OCI-LY1 (cell line): ENCODE measurements around the gene FNDC11.

Experiments used
- H2AFZ ChIP-seq: fragments of 200-600 bp; sonication (generic), shearing (Covaris generic); 2 replicates; pipeline ENCODE4 v1.6.0; 2014; ENCODE audit warnings: antibody characterized with exemption, mild to moderate bottlenecking, low read length
- H3F3A ChIP-seq: fragments of 200-600 bp; sonication (generic), shearing (Covaris generic); 2 replicates; pipeline ENCODE4 v1.6.0; 2014; ENCODE audit warnings: mild to moderate bottlenecking, antibody characterized with exemption, low read length, moderate library complexity; ENCODE audit not compliant: insufficient read depth
- H3K27ac ChIP-seq: fragments of 200-600 bp; sonication (generic); 2 replicates; pipeline ENCODE4 v1.5.1; 2014; ENCODE audit warnings: low read length, mixed run types, mild to moderate bottlenecking, low read depth; ENCODE audit not compliant: poor library complexity, severe bottlenecking
- H3K27me3 ChIP-seq: fragments of 200-600 bp; sonication (generic); 2 replicates; pipeline ENCODE4 v1.6.0; 2014; ENCODE audit warnings: antibody characterized with exemption, mild to moderate bottlenecking, low read length, moderate library complexity; ENCODE audit not compliant: insufficient read depth
- H3K36me3 ChIP-seq: fragments of 200-600 bp; sonication (generic); 2 replicates; pipeline ENCODE4 v1.6.1; 2014; ENCODE audit warnings: mild to moderate bottlenecking, antibody characterized with exemption, low read length, moderate library complexity, mixed read lengths; ENCODE audit not compliant: insufficient read depth
- H3K4me1 ChIP-seq: fragments of 200-600 bp; sonication (generic); 2 replicates; pipeline ENCODE4 v1.5.1; 2014; ENCODE audit warnings: mild to moderate bottlenecking, low read length, moderate library complexity; ENCODE audit not compliant: insufficient read depth, severe bottlenecking
- H3K4me2 ChIP-seq: fragments of 200-600 bp; sonication (generic), shearing (Covaris generic); 2 replicates; pipeline ENCODE4 v1.6.1; 2014; ENCODE audit warnings: low read length
- H3K4me3 ChIP-seq: fragments of 200-600 bp; sonication (generic); 2 replicates; pipeline ENCODE4 v1.5.1; 2014; ENCODE audit warnings: low read length, low read depth, mild to moderate bottlenecking, mixed read lengths; ENCODE audit not compliant: poor library complexity, severe bottlenecking
- H3K79me2 ChIP-seq: fragments of 200-600 bp; shearing (Covaris generic); 2 replicates; pipeline ENCODE4 v1.6.1; 2016; ENCODE audit warnings: mixed run types, low read length, mixed read lengths; ENCODE audit not compliant: insufficient read depth
- H3K9ac ChIP-seq: fragments of 200-600 bp; sonication (generic), shearing (Covaris generic); 2 replicates; pipeline ENCODE4 v1.6.1; 2014; ENCODE audit warnings: mild to moderate bottlenecking, low read length, mixed read lengths
- H3K9me2 ChIP-seq: fragments of 200-600 bp; sonication (generic), shearing (Covaris generic); 2 replicates; pipeline ENCODE4 v1.6.1; 2014; ENCODE audit warnings: low read depth, mild to moderate bottlenecking, low read length, mixed read lengths
- H3K9me3 ChIP-seq: fragments of 200-600 bp; shearing (Covaris generic); 2 replicates; pipeline ENCODE4 v1.6.1; 2014; ENCODE audit warnings: low read length, mixed read lengths
- H4K20me1 ChIP-seq: fragments of 200-600 bp; sonication (generic), shearing (Covaris generic); 2 replicates; pipeline ENCODE4 v1.6.0; 2016; ENCODE audit warnings: mild to moderate bottlenecking, low read length; ENCODE audit not compliant: insufficient read depth
- EZH2 ChIP-seq: fragments of 200-600 bp; sonication (generic), shearing (Covaris generic); IDR thresholded peaks from 2 replicates; pipeline ENCODE4 v1.8.0; 2017; ENCODE audit warnings: borderline replicate concordance, mixed run types, mild to moderate bottlenecking, antibody characterized with exemption, low read length, moderate library complexity, mixed read lengths
- TF ChIP-seq, protein P1 (sequence below): fragments of 200-600 bp; sonication (generic), shearing (Covaris generic); IDR thresholded peaks from 2 replicates; pipeline ENCODE4 v1.5.1; 2017; ENCODE audit warnings: mild to moderate bottlenecking, antibody characterized with exemption, low read length, moderate library complexity, mixed read lengths

The FNDC11 gene

DNA sequence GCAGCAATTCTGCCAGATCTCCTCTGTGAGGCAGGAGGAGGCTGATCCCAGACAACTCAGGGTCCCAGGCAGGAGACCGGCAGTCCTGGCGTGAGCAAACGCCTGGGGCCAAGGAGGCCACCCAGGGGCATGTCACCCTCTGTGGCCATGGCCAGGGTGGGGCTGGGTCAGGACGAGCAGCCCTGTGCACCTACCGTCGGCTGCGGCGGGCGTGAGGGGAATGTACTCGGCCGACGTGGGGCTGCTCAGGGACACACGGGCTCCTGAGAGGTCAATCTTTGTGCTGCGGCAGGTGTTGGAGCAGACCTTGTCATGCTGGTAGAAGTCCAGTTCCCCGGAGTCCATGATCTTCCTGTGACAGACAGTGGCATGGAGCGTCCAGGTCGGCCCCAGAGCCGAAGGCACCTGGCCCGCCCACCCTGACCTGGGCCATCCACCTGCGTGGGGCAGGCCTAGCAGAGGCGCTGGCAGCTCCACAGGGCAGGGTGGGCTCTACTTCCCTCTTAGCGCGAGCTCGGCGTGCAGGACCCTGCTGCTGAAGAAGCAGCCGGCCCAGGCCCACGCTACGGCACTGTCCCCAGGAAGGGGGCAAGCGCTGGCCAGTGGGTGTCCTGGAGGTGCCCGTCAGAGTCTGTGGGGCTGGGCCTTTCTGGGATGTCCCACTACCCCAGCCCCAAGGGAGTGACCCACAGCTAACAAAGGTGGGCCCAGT, 41.6 kb downstream of the FNDC11 start:
- H3F3A ChIP-seq, result no peaks in the 10 kb centered on the region
- TF ChIP-seq, protein P1, sequence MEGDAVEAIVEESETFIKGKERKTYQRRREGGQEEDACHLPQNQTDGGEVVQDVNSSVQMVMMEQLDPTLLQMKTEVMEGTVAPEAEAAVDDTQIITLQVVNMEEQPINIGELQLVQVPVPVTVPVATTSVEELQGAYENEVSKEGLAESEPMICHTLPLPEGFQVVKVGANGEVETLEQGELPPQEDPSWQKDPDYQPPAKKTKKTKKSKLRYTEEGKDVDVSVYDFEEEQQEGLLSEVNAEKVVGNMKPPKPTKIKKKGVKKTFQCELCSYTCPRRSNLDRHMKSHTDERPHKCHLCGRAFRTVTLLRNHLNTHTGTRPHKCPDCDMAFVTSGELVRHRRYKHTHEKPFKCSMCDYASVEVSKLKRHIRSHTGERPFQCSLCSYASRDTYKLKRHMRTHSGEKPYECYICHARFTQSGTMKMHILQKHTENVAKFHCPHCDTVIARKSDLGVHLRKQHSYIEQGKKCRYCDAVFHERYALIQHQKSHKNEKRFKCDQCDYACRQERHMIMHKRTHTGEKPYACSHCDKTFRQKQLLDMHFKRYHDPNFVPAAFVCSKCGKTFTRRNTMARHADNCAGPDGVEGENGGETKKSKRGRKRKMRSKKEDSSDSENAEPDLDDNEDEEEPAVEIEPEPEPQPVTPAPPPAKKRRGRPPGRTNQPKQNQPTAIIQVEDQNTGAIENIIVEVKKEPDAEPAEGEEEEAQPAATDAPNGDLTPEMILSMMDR, result no peak
- TF ChIP-seq EZH2, result no peak
- no peak overlapping the region for H3K4me3 ChIP-seq
- H3K79me2 ChIP-seq, result no peaks in the 10 kb centered on the region
- H3K4me2 ChIP-seq, result no peak overlapping the region
- no peaks in the 10 kb centered on the region for H3K9me2 ChIP-seq
- H3K27me3 ChIP-seq, result no peaks in the 10 kb centered on the region
- H3K36me3 ChIP-seq, result peaks cover 65% of the 10 kb centered on the region
- H3K4me1 ChIP-seq, result no peaks in the 10 kb centered on the region
- no peak overlapping the region for H3K27ac ChIP-seq
- no peaks in the 10 kb centered on the region for H3K9me3 ChIP-seq
- H3K9ac ChIP-seq, result no peak overlapping the region
- H2AFZ ChIP-seq, result no peak overlapping the region
- no peaks in the 10 kb centered on the region for H4K20me1 ChIP-seq

DNA sequence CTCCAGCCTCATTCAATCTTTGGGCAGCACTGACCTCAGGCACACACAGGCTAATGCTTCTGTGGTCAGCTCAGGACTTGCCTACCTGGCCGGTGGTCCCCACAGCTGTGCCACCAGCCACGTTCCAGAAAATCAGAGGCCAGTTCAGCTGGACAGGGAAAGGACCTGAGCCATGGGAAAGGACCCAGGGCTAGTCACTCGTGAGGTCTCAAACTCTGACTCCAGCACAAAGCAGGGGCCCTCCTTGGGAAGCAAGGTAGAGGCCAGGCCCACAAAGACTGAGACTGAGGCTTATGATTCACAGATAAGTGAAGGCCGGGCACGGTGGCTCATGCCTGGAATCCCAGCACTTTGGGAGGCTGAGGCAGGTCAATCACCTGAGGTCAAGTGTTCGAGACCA, 42.5 kb downstream of the FNDC11 start:
- Histone ChIP-seq H3K4me1 (no peaks in the 10 kb centered on the region), H2AFZ (no peak overlapping the region), H3K27me3 (no peaks in the 10 kb centered on the region), H3K36me3 (peaks cover 64% of the 10 kb centered on the region), H3K27ac (no peak overlapping the region), H3K4me2 (no peak overlapping the region), H3K79me2 (no peaks in the 10 kb centered on the region), H4K20me1 (no peaks in the 10 kb centered on the region), H3K4me3 (no peak overlapping the region), H3F3A (no peaks in the 10 kb centered on the region), H3K9me2 (no peaks in the 10 kb centered on the region), H3K9ac (no peak overlapping the region), H3K9me3 (no peaks in the 10 kb centered on the region)
- TF ChIP-seq, protein P1, result no peak
- TF ChIP-seq EZH2, result no peak

DNA sequence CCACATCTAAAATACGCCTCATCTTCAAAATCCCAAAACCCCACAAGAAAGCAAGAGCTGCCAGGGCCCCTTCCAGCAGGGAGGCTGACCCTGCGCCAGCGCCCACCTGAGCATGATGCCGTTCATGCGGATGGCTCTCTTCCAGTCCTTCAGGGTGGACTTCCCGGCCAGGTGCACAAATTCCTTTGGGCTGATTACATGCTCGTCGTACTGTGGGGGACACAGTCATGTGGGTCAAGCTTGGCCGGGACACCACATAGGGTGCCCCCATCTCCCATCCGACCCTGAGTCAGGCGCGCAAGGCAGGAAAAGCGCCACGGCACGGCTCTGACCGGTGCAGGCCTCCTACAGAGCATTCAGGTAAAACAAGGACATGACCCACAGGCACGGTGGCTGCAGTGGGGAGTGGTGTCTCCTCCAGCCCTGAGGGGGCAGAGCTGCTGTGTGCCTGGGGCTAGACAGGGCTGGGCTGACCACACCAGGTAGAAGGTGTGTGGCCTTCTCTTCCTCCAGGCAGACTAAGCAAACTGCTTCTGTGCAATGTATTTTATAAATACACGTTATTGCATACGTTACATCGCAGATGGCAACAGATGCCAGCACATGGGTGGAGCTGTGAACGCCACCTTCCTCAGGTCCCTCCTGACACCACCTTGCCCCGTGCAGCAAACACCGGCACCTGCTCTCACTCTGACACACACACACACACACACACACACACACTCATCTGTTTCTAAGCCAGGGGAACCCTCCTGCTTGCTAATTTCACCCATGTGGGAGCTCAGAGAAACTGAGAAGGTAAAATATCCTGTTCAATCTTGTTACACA, 43.9 kb downstream of the FNDC11 start:
- Histone ChIP-seq H3K27ac (no peak overlapping the region), H3K36me3 (peaks cover 65% of the 10 kb centered on the region), H3K27me3 (no peaks in the 10 kb centered on the region)

More for the DNA sequence above, 43.9 kb downstream of the FNDC11 start:
- H2AFZ ChIP-seq, result no peak overlapping the region
- no peak overlapping the region for H3K4me2 ChIP-seq
- no peaks in the 10 kb centered on the region for H3K4me1 ChIP-seq
- no peaks in the 10 kb centered on the region for H3K9me2 ChIP-seq
- no peaks in the 10 kb centered on the region for H3K9me3 ChIP-seq
- H3K4me3 ChIP-seq, result no peak overlapping the region
- H3F3A ChIP-seq, result no peaks in the 10 kb centered on the region
- no peak overlapping the region for H3K9ac ChIP-seq
- no peak for TF ChIP-seq EZH2
- TF ChIP-seq, protein P1, result no peak
- H4K20me1 ChIP-seq, result no peaks in the 10 kb centered on the region
- no peaks in the 10 kb centered on the region for H3K79me2 ChIP-seq
